HepG2 (cell line): Measurements from ENCODE around the gene ETV2. TPM values are rescaled to one million over a fixed set of nuclear protein-coding genes. Genes with fewer than 3 reads are reported as not detected.

Source experiments
- ARNTL ChIP-seq: sonication (generic); formaldehyde crosslinking; IDR thresholded peaks from 2 replicates; pipeline ENCODE4 v1.4.0; 2020; ENCODE audit warnings: mild to moderate bottlenecking, missing genetic modification reagents
- ATRX ChIP-seq: sonication (generic); formaldehyde crosslinking; IDR thresholded peaks from 2 replicates; pipeline ENCODE4 v1.4.0; 2020; ENCODE audit warnings: missing genetic modification reagents, borderline replicate concordance
- ERF ChIP-seq: IDR thresholded peaks from 2 replicates; pipeline ENCODE4 v1.6.1; 2018; ENCODE audit warnings: missing biosample characterization, missing genetic modification reagents
- EZH2 ChIP-seq: conservative IDR thresholded peaks from 2 replicates; pipeline ENCODE4 v1.6.1; 2012; ENCODE audit warnings: mild to moderate bottlenecking, low read depth, low read length, moderate library complexity
- FOXO1 ChIP-seq: sonication (generic); formaldehyde crosslinking; IDR thresholded peaks from 2 replicates; pipeline ENCODE4 v1.4.0; 2020; ENCODE audit warnings: missing genetic modification reagents
- GATAD1 ChIP-seq: IDR thresholded peaks from 2 replicates; pipeline ENCODE4 v1.6.1; 2016; ENCODE audit warnings: missing genetic modification reagents, missing compliant biosample characterization
- GTF3A ChIP-seq: sonication (generic); formaldehyde crosslinking; conservative IDR thresholded peaks from 2 replicates; pipeline ENCODE4 v1.4.0; 2020; ENCODE audit warnings: mild to moderate bottlenecking, missing genetic modification reagents
- HDAC1 ChIP-seq: sonication (generic); formaldehyde crosslinking; IDR thresholded peaks from 2 replicates; pipeline ENCODE4 v1.5.1; 2020; ENCODE audit warnings: mild to moderate bottlenecking, missing genetic modification reagents
- JUN ChIP-seq: sonication (generic); formaldehyde crosslinking; IDR thresholded peaks from 2 replicates; pipeline ENCODE4 v1.4.0; 2020; ENCODE audit warnings: mild to moderate bottlenecking, missing genetic modification reagents
- MAFK ChIP-seq, 2 experiments: IDR thresholded peaks in 1 of 2; conservative IDR thresholded peaks in 1 of 2; 2 replicates each; pipeline ENCODE4 v1.6.1; 2011; ENCODE audit warnings: improper control_type of control experiment in 2 of 2, low read length in 2 of 2
- MIER3 ChIP-seq: IDR thresholded peaks from 2 replicates; pipeline ENCODE4 v1.6.1; 2016; ENCODE audit warnings: missing compliant biosample characterization, borderline replicate concordance
- NFYB ChIP-seq: sonication (generic); formaldehyde crosslinking; IDR thresholded peaks from 2 replicates; pipeline ENCODE4 v1.4.0; 2020; ENCODE audit warnings: missing genetic modification reagents
- PCBP1 ChIP-seq: fragments of 200-400 bp; formaldehyde crosslinking; IDR thresholded peaks from 2 replicates; pipeline ENCODE4 v1.6.1; 2017; ENCODE audit warnings: mild to moderate bottlenecking, low read depth, low read length, borderline replicate concordance
- RXRA ChIP-seq: sonication (generic); formaldehyde crosslinking; IDR thresholded peaks from 2 replicates; pipeline ENCODE4 v1.5.1; 2020; ENCODE audit warnings: missing genetic modification reagents
- SRSF1 ChIP-seq: fragments of 200-400 bp; formaldehyde crosslinking; optimal IDR thresholded peaks from 2 replicates; pipeline ENCODE3; 2017; ENCODE audit warnings: mild to moderate bottlenecking, low read depth, low read length, moderate library complexity
- TCF12 ChIP-seq, 2 experiments: fragments of 450-650 bp in 1 of 2; sonication (generic) in 1 of 2; formaldehyde crosslinking in 1 of 2; IDR thresholded peaks; 2 replicates each; pipeline versions ENCODE4 v1.6.1 to v1.8.0; 2017 to 2022; ENCODE audit warnings: antibody characterized with exemption in 1 of 2, mild to moderate bottlenecking in 1 of 2, missing genetic modification reagents in 1 of 2, moderate library complexity in 1 of 2
- ZMYM4 ChIP-seq: sonication (generic); formaldehyde crosslinking; IDR thresholded peaks from 2 replicates; pipeline ENCODE4 v1.8.1; 2023; ENCODE audit warnings: mild to moderate bottlenecking, missing genetic modification reagents
- ZNF329 ChIP-seq: sonication (generic); formaldehyde crosslinking; IDR thresholded peaks from 2 replicates; pipeline ENCODE4 v1.9.0; 2021; ENCODE audit warnings: low read depth, mild to moderate bottlenecking, missing genetic modification reagents
- ZNF33B ChIP-seq: sonication (generic); formaldehyde crosslinking; IDR thresholded peaks from 2 replicates; pipeline ENCODE4 v1.5.1; 2020; ENCODE audit warnings: mild to moderate bottlenecking, missing genetic modification reagents
- ZNF383 ChIP-seq: sonication (generic); formaldehyde crosslinking; IDR thresholded peaks from 2 replicates; pipeline ENCODE4 v1.4.0; 2020; ENCODE audit warnings: missing genetic modification reagents, mild to moderate bottlenecking, borderline replicate concordance
- ZNF841 ChIP-seq: sonication (generic); formaldehyde crosslinking; IDR thresholded peaks from 2 replicates; pipeline ENCODE4 v1.8.1; 2023; ENCODE audit warnings: missing genetic modification reagents, borderline replicate concordance
- polyA plus RNA-seq, 8 experiments: library from polyadenylated mRNA; depleted of rRNA in 3 of 8; stranded (reverse) in 7 of 8; unstranded in 1 of 8; fragments of >200 nt; fragmentation: Illumina TruSeq in 4 of 8; extraction: Trizol in 4 of 8; gene quantifications; 2 replicates each; pipeline versions ENCODE4 v1.2.1 to v1.2.3, GENCODE V29; 2011 to 2016; ENCODE audit warnings: low read depth in 4 of 8, missing spikeins in 1 of 8, mixed read lengths in 1 of 8; ENCODE audit not compliant: insufficient read depth in 1 of 8
- total RNA-seq, 5 experiments: library from RNA; depleted of rRNA; stranded (reverse); fragments of >200 nt; fragmentation: Illumina TruSeq; extraction: Trizol; gene quantifications; 2 replicates each; pipeline ENCODE4 v1.2.3, GENCODE V29; 2016; ENCODE audit warnings: low read depth in 1 of 5
- TF ChIP-seq, protein P1 (sequence below): sonication (generic); formaldehyde crosslinking; IDR thresholded peaks from 2 replicates; pipeline ENCODE4 v1.4.0; 2020; ENCODE audit warnings: missing genetic modification reagents
- TF ChIP-seq, protein P2 (sequence below): sonication (generic); formaldehyde crosslinking; IDR thresholded peaks from 2 replicates; pipeline ENCODE4 v1.4.0; 2020; ENCODE audit warnings: missing genetic modification reagents, borderline replicate concordance
- TF ChIP-seq, protein P3 (sequence below): sonication (generic); formaldehyde crosslinking; IDR thresholded peaks from 2 replicates; pipeline ENCODE4 v1.4.0; 2020; ENCODE audit warnings: mild to moderate bottlenecking, missing genetic modification reagents

ETV2 gene
- total and polyA plus RNA-seq, 2 of the 13 experiments (the other 11 are each of a cell fraction or from before 2014, with no cell fraction given), result 0.07 to 0.20 TPM

DNA sequence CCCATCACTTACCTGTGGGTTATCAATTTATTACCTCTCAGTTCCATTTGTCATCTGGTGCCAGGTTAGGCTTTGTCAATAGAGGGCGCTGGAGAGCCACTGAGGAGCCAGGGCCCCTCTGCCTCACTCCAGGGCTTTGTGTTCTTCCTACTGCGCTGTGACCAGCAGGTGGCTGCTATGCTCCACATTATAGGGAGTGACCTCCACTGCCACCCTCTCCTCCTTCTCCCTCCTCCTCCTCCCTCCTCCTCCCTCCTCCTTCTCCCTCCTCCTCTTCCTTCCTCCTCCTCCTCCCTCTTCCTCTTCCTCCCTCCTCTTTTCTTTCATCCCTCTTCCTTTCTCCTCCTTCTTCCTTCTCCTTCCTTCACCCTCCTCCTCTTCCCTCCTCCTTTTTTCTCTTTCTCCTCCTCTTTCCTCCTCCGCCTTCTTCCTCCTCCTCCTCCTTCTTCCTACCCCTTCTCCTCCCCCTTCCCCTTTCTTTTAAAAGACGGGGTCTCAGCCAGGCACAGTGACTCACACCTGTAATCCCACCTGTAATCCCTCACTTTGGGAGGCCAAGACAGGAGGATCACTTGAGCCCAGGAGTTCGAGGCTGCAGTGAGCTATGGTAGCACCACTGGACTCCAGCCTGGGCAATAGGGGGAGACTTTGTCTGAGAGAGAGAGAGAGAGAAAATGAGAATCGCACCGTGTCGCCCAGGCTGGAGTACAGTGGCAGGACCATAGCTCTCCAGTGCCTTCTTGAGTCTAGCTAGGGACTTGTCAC, 52.5 kb downstream of the ETV2 start (continued):
- peak; percentile 71; the same call in 1 of the 2 replicates for TF ChIP-seq ERF (CRISPR knock-in tag)
- TF ChIP-seq MIER3, result peak; percentile 78; the same call in 1 of the 2 replicates
- TF ChIP-seq MAFK (conservative IDR thresholded peaks at IDR 0.05 in 1 of 2, IDR thresholded peaks at IDR 0.05 in 1 of 2; ENCODE audit: low read length in 2 of 2), result no peak
- no peak for TF ChIP-seq SRSF1
- TF ChIP-seq ATRX, result no peak
- no peak for TF ChIP-seq NFYB (CRISPR knock-in tag)
- TF ChIP-seq HDAC1 (CRISPR knock-in tag), result no peak
- TF ChIP-seq GATAD1 (CRISPR knock-in tag), result peak; percentile 70
- no peak for TF ChIP-seq GTF3A (CRISPR knock-in tag)
- peak; percentile 53; the same call in 1 of the 2 replicates for TF ChIP-seq ZMYM4
- TF ChIP-seq JUN (CRISPR knock-in tag), result no peak
- TF ChIP-seq, protein P1, sequence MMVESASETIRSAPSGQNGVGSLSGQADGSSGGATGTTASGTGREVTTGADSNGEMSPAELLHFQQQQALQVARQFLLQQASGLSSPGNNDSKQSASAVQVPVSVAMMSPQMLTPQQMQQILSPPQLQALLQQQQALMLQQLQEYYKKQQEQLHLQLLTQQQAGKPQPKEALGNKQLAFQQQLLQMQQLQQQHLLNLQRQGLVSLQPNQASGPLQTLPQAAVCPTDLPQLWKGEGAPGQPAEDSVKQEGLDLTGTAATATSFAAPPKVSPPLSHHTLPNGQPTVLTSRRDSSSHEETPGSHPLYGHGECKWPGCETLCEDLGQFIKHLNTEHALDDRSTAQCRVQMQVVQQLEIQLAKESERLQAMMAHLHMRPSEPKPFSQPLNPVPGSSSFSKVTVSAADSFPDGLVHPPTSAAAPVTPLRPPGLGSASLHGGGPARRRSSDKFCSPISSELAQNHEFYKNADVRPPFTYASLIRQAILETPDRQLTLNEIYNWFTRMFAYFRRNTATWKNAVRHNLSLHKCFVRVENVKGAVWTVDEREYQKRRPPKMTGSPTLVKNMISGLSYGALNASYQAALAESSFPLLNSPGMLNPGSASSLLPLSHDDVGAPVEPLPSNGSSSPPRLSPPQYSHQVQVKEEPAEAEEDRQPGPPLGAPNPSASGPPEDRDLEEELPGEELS (CRISPR knock-in tag), result no peak
- no peak for TF ChIP-seq ARNTL
- TF ChIP-seq RXRA, result no peak
- TF ChIP-seq EZH2, result no peak
- 0 out of 2 replicates have a peak, but pooled peaks have one; percentile 52 for TF ChIP-seq FOXO1 (CRISPR knock-in tag)
- TF ChIP-seq ZNF33B (CRISPR knock-in tag), result no peak
- TF ChIP-seq TCF12 (IDR thresholded peaks at IDR 0.05), result no peak
- TF ChIP-seq TCF12 (CRISPR knock-in tag; IDR thresholded peaks at IDR 0.05), result no peak
- peak; percentile 98 for TF ChIP-seq PCBP1
- no peak for TF ChIP-seq ZNF329 (CRISPR knock-in tag)
- TF ChIP-seq ZNF383 (CRISPR knock-in tag), result no peak
- TF ChIP-seq, protein P2, sequence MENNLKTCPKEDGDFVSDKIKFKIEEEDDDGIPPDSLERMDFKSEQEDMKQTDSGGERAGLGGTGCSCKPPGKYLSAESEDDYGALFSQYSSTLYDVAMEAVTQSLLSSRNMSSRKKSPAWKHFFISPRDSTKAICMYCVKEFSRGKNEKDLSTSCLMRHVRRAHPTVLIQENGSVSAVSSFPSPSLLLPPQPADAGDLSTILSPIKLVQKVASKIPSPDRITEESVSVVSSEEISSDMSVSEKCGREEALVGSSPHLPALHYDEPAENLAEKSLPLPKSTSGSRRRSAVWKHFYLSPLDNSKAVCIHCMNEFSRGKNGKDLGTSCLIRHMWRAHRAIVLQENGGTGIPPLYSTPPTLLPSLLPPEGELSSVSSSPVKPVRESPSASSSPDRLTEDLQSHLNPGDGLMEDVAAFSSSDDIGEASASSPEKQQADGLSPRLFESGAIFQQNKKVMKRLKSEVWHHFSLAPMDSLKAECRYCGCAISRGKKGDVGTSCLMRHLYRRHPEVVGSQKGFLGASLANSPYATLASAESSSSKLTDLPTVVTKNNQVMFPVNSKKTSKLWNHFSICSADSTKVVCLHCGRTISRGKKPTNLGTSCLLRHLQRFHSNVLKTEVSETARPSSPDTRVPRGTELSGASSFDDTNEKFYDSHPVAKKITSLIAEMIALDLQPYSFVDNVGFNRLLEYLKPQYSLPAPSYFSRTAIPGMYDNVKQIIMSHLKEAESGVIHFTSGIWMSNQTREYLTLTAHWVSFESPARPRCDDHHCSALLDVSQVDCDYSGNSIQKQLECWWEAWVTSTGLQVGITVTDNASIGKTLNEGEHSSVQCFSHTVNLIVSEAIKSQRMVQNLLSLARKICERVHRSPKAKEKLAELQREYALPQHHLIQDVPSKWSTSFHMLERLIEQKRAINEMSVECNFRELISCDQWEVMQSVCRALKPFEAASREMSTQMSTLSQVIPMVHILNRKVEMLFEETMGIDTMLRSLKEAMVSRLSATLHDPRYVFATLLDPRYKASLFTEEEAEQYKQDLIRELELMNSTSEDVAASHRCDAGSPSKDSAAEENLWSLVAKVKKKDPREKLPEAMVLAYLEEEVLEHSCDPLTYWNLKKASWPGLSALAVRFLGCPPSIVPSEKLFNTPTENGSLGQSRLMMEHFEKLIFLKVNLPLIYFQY (CRISPR knock-in tag), result 0 out of 2 replicates have a peak, but pooled peaks have one; percentile 26
- TF ChIP-seq, protein P3, sequence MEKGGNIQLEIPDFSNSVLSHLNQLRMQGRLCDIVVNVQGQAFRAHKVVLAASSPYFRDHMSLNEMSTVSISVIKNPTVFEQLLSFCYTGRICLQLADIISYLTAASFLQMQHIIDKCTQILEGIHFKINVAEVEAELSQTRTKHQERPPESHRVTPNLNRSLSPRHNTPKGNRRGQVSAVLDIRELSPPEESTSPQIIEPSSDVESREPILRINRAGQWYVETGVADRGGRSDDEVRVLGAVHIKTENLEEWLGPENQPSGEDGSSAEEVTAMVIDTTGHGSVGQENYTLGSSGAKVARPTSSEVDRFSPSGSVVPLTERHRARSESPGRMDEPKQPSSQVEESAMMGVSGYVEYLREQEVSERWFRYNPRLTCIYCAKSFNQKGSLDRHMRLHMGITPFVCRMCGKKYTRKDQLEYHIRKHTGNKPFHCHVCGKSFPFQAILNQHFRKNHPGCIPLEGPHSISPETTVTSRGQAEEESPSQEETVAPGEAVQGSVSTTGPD, result no peak
- TF ChIP-seq ZNF841, result no peak
